ENCODE measurements around the gene HTRA1. TPM values are rescaled to one million over a fixed set of nuclear protein-coding genes. Genes with fewer than 3 reads are reported as not detected.
A peak's percentile ranks its signal among the peaks of the same experiment; 100 is the strongest.

Gene HTRA1
- total RNA-seq, 2 donors from 2014 or later = 14.6 to 37.0 TPM

GRCh38 chr10:122532601-122533296, 71.4 kb downstream of the HTRA1 start:
- no peak for DNase-seq
- ATAC-seq = peak; percentile 91
- intact Hi-C loops (cut with DNase I, micrococcal nuclease) = no loop called here

- intact Hi-C loops (cut with DNase I, micrococcal nuclease) = no loop called here
- ATAC-seq (no peak), DNase-seq (no peak)
Measured at GRCh38 chr10:122537545-122537944, 76.2 kb downstream of the HTRA1 start.

DNA sequence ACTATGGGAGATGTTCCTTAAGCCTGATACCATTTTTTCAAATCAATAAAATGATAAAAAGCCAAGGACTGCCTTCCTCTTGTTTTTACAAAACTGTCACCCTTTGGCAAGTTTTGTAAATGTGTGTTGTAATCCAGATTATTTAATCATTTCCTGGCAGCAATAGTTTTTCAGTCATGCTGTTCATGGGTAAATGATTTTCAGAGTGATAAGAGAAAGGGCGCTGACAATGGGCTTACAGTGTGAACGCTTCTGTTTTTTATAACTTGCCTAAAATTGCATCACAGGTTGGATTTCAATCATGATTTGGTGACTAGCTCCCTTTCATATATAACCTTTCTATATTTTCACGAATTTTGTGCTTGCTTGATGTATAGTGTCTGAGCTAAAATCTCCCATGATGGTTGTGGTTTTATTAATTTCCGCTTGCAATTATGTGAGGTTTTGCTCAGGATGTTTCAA, 80.2 kb downstream of the HTRA1 start:
- intact Hi-C loops (cut with DNase I, micrococcal nuclease) = no loop called here
- no peak for DNase-seq
- peak; percentile 63 for ATAC-seq

GRCh38 chr10:122543676-122544445, 82.5 kb downstream of the HTRA1 start:
- ATAC-seq (peak; percentile 86), DNase-seq (peak in 1 of 2 donors; percentile 78)
- intact Hi-C loops (cut with DNase I, micrococcal nuclease) = no loop called here

DNA sequence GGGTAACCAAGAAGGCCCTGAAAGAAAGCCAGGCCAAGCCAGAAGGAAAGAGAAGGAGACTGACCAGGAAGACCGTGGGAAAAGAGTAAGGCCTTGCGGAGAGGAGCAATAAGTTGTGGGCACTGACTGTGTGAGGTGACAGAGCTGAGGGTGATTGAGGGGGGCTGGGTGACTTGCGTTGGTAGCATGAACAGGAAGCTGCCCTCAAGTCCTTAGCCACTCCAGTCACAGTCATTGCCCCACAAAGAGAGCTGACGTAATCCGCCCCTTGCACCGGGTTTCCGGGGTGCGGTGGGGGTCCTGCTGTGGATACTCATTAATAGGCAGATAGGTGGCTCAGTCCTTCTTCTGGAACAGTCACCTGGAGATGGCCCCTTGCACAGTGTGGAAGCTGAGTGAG, 83.1 kb downstream of the HTRA1 start:
- ATAC-seq = no peak
- DNase-seq = no peak
- intact Hi-C loops (cut with DNase I, micrococcal nuclease) = no loop called here

GRCh38 chr10:122546242-122546641, 84.9 kb downstream of the HTRA1 start:
- DNase-seq = no peak
- no peak for ATAC-seq
- intact Hi-C loops (cut with DNase I, micrococcal nuclease) = no loop called here

- intact Hi-C loops (cut with DNase I, micrococcal nuclease) = no loop called here
- peak; percentile 76 for ATAC-seq
- no peak for DNase-seq
Measured at GRCh38 chr10:122548407-122549085, 87.2 kb downstream of the HTRA1 start.

- intact Hi-C loops (cut with DNase I, micrococcal nuclease) = no loop called here
- no peak for DNase-seq
- no peak for ATAC-seq
Measured at GRCh38 chr10:122549636-122550035, 88.3 kb downstream of the HTRA1 start.

- intact Hi-C loops (cut with DNase I, micrococcal nuclease) = no loop called here
- ATAC-seq = no peak
Measured at GRCh38 chr10:122550427-122550826, 89.1 kb downstream of the HTRA1 start.

DNA sequence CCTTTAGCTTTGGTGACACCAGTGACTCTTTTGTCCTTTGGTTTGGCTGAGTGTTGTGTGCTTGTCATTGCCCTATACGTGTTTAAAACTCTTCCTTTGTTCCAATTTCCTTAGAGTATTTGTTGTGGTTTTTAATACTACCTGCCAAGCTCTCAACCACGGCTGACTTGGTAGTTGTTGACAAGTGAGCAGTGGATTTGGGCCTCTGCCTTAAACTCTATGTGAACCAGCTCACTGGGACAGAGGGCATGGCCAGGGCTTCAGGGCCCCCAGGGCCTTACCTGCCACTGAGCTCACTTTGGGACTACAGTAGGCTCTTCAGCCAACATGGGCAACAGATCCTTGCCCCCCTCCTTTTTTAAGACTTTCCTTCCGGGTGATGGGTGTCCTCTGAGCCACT, 89.6 kb downstream of the HTRA1 start:
- intact Hi-C loops (cut with DNase I, micrococcal nuclease) = no loop called here
- no peak for ATAC-seq
- DNase-seq = no peak

More at GRCh38 chr10:122550427-122550826, 89.1 kb downstream of the HTRA1 start:
- no peak for DNase-seq

DNA sequence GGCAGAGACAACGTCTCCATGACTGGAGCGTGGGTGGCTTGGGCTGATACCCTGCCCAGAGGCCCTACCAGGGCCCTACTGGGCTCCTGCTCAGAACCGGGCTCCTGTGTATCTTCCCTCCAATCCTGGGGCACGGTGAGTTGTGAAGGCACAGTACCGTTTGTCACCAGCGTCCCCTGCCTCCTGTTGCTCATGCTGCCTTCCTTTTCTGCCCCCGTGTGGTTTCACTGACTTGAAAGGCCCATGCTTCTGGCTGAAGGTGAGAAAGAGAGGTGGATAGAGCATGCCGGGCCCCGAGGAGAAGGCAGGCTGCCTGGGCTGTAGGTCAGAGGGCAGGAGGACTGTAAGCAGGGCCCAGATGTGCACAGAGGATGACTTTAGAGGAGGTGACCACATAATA, 90.1 kb downstream of the HTRA1 start:
- DNase-seq = no peak
- ATAC-seq = no peak
- intact Hi-C loops (cut with DNase I, micrococcal nuclease) = no loop called here

- no peak for DNase-seq
Measured at GRCh38 chr10:122553341-122553740, 92.0 kb downstream of the HTRA1 start.

GRCh38 chr10:122554131-122555036, 93.0 kb downstream of the HTRA1 start:
- intact Hi-C loops (cut with DNase I, micrococcal nuclease) = no loop called here
- ATAC-seq = peak; percentile 36
- DNase-seq = no peak

More at GRCh38 chr10:122553341-122553740, 92.0 kb downstream of the HTRA1 start:
- no peak for ATAC-seq
- intact Hi-C loops (cut with DNase I, micrococcal nuclease) = no loop called here

DNA sequence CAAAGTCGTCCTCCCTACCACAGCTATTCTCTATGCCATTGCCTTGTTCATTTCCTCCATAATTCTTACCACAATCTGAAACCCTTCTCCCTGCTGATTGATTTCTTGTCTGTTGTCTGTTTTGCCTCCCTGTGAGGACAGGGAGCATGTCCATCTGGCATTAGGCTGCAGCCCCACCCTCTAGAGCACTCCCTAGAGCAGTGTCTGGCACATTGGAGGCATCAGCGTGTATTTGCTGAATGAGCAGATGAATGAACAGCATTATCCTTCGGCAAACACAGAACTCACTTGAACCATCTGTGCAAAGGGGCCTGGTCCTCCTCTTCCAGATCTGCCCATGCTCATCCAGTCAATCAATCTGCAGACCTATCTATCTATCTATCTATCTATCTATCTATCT, 94.1 kb downstream of the HTRA1 start:
- ATAC-seq = no peak
- intact Hi-C loops (cut with DNase I, micrococcal nuclease) = no loop called here
- no peak for DNase-seq

- DNase-seq (no peak), ATAC-seq (peak; percentile 38)
- intact Hi-C loops (cut with DNase I, micrococcal nuclease) = no loop called here
Measured at GRCh38 chr10:122557516-122557915, 96.2 kb downstream of the HTRA1 start.

- intact Hi-C loops (cut with DNase I, micrococcal nuclease) = no loop called here
- no peak for DNase-seq
- peak; percentile 29 for ATAC-seq
Measured at GRCh38 chr10:122558452-122558851, 97.1 kb downstream of the HTRA1 start.

- DNase-seq (no peak), ATAC-seq (no peak)
- intact Hi-C loops (cut with DNase I, micrococcal nuclease) = no loop called here
Measured at GRCh38 chr10:122559228-122559627, 97.9 kb downstream of the HTRA1 start.

- ATAC-seq (peak; percentile 39), DNase-seq (no peak)
- intact Hi-C loops (cut with DNase I, micrococcal nuclease) = loop anchor here in 1 of 2 donors (10.0 kb wide), 3 partner anchors 126 to 266 kb away; no protein-coding TSS in a partner anchor
Measured at GRCh38 chr10:122560279-122560804, 99.0 kb downstream of the HTRA1 start, which contains the start of gene DMBT1. DMBT1 (plus strand) TSS chr10:122560754; CDS start chr10:122560771, 17 bp downstream.

Data from left colon (tissue), 2 donors.